Psoas muscle (tissue), 8 donors: ENCODE measurements around the gene EPHB2. TPM values are rescaled to one million over a fixed set of nuclear protein-coding genes. Genes with fewer than 3 reads are reported as not detected.
"Not testable (repeated sequence)": the region's sequence is repeated elsewhere in the genome, so short reads cannot be mapped to it uniquely, and the experiment has no call there.

Source experiments
- ATAC-seq, 4 donors: fragments of 200-7000 bp; cut with Tn5 transposase; one replicate each; pipeline ENCODE4 v1.9.1; 2020; ENCODE audit warnings: moderate library complexity in 3 of 4, mild to moderate bottlenecking in 2 of 4
- DNase-seq, 2 donors: peaks; one replicate each; pipeline ENCODE4 v3.0.0-alpha.2; 2020
- H3K27ac ChIP-seq: fragments of 200-600 bp; one replicate; pipeline ENCODE4 v1.8.0; 2022
- H3K27me3 ChIP-seq, 3 donors: fragments of 200-600 bp in 1 of 3; one replicate each; pipeline versions ENCODE4 v1.6.1 to v1.8.0; 2013 to 2022; ENCODE audit warnings: low read length in 2 of 3, mild to moderate bottlenecking in 2 of 3, moderate library complexity in 1 of 3; ENCODE audit not compliant: insufficient read depth in 3 of 3
- H3K36me3 ChIP-seq, 2 donors: fragments of 200-600 bp in 1 of 2; one replicate each; pipeline versions ENCODE4 v1.6.1 to v1.8.0; 2013 to 2022; ENCODE audit warnings: low read depth in 1 of 2, mild to moderate bottlenecking in 1 of 2, moderate library complexity in 1 of 2; ENCODE audit not compliant: insufficient read depth in 1 of 2
- H3K4me1 ChIP-seq: fragments of 200-600 bp; one replicate; pipeline ENCODE4 v1.8.0; 2022
- H3K4me3 ChIP-seq: fragments of 200-600 bp; one replicate; pipeline ENCODE4 v1.8.0; 2022; ENCODE audit warnings: mild to moderate bottlenecking
- H3K9me3 ChIP-seq: fragments of 200-600 bp; one replicate; pipeline ENCODE4 v1.8.0; 2022
- WGBS, 3 donors: extraction: QIAGEN DNeasy Blood & Tissue Kit; methylation state at CpG; one replicate each; pipeline versions ENCODE4 v1.1.6 to v1.1.7; 2013; 5-methylcytosine and 5-hydroxymethylcytosine counted together
- intact Hi-C, 2 donors: fragments of 100-400 bp; cut with DNase I; formaldehyde crosslinking; loops; one replicate each; pipeline versions ENCODE4 v1.11.0 to v1.14.2; 2022
- polyA plus RNA-seq, 3 donors: library from polyadenylated mRNA; stranded (reverse); fragments of 200-250 nt; gene quantifications; one replicate each; pipeline ENCODE4 v1.2.3, GENCODE V29; 2013
- total RNA-seq, 4 donors: library from RNA; stranded (reverse); fragmentation: NEBNext Ultra II Directional in 2 of 4; extraction: Animal tissue kit (Norgen Biotek cat#: 25700) in 2 of 4; gene quantifications; one replicate each; pipeline versions ENCODE4 v1.2.1 to v1.2.4, GENCODE V29; 2021 to 2023
- TF ChIP-seq, protein P1 (sequence below): fragments of 200-600 bp; IDR thresholded peaks from one replicate; pipeline ENCODE4 v1.8.0; 2022; ENCODE audit warnings: antibody characterized with exemption
- donor health status: healthy with polysubstance abuse.
- donor health status: DM: no; HTN: no; CAD: no; lungs with moderate emphysema.
- donor health status: Bipolar disorder and iron deficiency.
- donor health status: healthy.
- donor health status: DM: yes; HTN: yes; CAD: no.
- donor health status: DM: no; HTN: no; CAD: no.
- donor health status: DM: no; HTN: no; CAD: no.
- donor health status: DM: yes; HTN: yes; CAD: no.

Gene EPHB2
- total and polyA plus RNA-seq, 7 donors: 0.06 to 2.1 (median 0.48) TPM; not detected in 1

DNA sequence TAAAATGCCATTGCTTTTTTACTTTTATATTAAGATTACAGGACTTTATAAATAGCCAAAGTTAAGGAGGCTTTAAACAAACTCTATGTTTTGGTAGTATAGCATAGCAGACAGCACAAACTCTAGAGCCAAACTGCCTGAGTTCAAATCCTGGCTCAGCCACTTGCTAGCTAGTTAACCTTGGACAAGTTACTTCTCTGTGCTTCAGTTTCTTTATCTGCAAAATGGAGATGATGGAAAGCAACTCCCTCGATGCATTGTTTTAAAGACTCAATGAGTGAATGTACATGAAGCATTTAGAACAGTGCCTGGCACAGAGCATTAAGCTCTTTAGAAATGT, 36.3 kb upstream of the EPHB2 start:
- Histone ChIP-seq H3K4me3 (no peak overlapping the region), H3K4me1 (no peaks in the 10 kb centered on the region), H3K9me3 (no peaks in the 10 kb centered on the region), H3K27ac (no peak overlapping the region), H3K36me3 (no peaks in the 10 kb centered on the region), H3K27me3 (peaks cover 0 to 73% (median 16%) of the 10 kb centered on the region in 3 donors)
- WGBS, 3 donors: 50 to 55% (median 53%) methylated on average over 1 of the region's 1 CpG
- TF ChIP-seq, protein P1, sequence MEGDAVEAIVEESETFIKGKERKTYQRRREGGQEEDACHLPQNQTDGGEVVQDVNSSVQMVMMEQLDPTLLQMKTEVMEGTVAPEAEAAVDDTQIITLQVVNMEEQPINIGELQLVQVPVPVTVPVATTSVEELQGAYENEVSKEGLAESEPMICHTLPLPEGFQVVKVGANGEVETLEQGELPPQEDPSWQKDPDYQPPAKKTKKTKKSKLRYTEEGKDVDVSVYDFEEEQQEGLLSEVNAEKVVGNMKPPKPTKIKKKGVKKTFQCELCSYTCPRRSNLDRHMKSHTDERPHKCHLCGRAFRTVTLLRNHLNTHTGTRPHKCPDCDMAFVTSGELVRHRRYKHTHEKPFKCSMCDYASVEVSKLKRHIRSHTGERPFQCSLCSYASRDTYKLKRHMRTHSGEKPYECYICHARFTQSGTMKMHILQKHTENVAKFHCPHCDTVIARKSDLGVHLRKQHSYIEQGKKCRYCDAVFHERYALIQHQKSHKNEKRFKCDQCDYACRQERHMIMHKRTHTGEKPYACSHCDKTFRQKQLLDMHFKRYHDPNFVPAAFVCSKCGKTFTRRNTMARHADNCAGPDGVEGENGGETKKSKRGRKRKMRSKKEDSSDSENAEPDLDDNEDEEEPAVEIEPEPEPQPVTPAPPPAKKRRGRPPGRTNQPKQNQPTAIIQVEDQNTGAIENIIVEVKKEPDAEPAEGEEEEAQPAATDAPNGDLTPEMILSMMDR: no peak
- no peak for DNase-seq
- intact Hi-C loops: no loop called here
- ATAC-seq: no peak

DNA sequence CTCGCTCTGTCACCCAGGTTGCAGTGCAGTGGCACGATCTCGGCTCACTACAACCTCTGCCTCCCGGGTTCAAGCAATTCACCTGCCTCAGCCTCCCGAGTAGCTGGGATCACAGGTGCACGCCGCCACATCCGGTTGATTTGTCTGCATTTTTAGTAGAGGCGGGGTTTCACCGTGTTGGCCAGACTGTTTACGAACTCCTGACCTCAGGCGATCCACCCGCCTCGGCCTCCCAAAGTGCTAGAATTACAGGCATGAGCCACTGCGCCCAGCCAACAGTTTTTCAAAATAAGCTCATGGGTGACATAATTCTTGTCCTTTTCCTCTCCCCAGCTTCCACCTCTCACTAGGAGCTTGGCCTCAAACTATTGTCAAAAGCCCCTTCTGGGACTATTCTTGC, 34.5 kb upstream of the EPHB2 start:
- H3K4me1 ChIP-seq, H3K27ac ChIP-seq, ATAC-seq, intact Hi-C loops, H3K36me3 ChIP-seq, H3K9me3 ChIP-seq, DNase-seq, H3K4me3 ChIP-seq: not testable (repeated sequence)
- H3K27me3 ChIP-seq: peaks cover 0 to 59% (median 13%) of the 10 kb centered on the region in 3 donors
- WGBS, 3 donors: 74 to 79% (median 75%) methylated on average over 15 of the region's 15 CpGs

DNA sequence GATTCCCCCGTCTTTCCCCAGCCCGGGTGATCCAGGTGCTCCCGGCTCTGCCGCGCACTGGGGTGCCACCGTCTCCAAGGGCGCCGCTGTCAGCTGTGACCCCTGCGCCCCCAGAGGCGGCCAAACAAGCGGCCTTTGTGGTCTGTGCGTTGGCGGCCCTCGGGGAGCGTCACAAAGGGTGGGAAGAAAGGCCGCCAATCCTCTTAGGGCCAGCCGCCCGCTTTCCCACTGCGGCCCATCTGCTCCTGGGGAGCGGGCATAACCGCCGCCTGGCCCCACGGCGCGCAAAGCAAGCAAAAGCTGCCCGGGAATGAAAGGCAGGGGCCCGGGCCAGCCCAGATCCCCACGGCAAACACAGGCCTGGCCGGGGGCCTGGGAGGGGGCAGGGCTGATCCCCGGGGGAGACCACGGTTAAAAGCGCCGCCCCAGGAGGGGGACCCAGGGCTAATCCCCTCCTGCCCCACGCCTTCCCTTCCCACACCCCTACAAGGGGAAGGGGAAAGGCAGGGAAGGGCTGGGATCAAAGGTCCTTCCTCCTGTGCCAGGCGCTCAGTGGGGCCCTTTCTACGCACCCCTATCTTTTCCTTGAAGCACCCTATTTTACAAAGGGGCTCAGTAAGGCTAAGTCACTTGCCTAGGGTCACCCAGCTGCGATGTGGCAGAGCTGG, 33.6 kb upstream of the EPHB2 start:
- Histone ChIP-seq H3K9me3 (no peaks in the 10 kb centered on the region), H3K36me3 (no peaks in the 10 kb centered on the region), H3K27me3 (peaks cover 0 to 50% (median 7%) of the 10 kb centered on the region in 3 donors), H3K27ac (no peak overlapping the region), H3K4me3 (no peak overlapping the region), H3K4me1 (no peaks in the 10 kb centered on the region)
- WGBS, 3 donors: 65 to 71% (median 70%) methylated on average over 33 to 37 of the region's 37 CpGs
- no peak for DNase-seq
- ATAC-seq: no peak
- TF ChIP-seq, protein P1: no peak
- intact Hi-C loops: no loop called here

DNA sequence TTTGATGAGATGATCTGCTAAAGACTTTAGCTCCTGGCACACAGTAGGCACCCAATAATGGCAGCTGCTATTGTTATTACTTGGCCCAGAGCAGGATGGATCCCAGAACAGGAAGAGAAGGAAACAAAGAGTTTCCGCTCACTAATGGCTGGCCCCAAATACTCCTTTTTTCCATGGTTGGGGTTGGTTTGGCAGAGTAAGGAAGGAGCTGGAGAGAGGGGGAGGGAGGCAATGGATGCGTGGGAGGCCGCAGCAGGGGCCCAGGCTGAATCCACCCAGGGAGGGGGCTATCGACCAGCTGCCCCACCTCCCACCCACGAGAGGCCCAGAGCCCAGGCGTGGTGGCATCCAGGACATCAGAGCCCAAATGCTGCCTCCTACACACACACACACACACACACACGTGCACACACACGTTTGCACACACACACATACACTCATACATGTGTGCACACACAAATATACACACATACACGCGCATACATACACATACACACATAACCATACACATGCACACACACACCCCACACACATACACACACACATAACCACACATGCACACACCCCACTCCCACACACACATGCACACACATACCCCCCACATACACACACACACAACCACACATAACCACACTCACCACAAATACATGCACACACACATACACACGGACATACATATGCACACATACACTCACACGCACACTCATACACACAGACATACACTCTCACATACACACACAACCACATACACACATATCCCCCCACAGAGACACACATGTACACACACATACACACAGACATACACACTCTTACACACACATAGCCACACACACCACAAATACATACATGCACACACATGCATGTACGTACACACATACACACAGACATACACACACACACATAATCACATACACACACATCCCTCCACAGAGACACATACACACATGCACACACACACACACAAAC, 32.4 kb upstream of the EPHB2 start:
- TF ChIP-seq, protein P1: no peak
- intact Hi-C loops: no loop called here
- DNase-seq (no peak), ATAC-seq (no peak)
- no peaks in the 10 kb centered on the region for H3K4me1 ChIP-seq
- 60 to 72% (median 67%) methylated on average over 13 of the region's 13 CpGs for WGBS, 3 donors
- H3K27ac ChIP-seq: no peak overlapping the region
- H3K27me3 ChIP-seq: peaks cover 0 to 48% (median 6%) of the 10 kb centered on the region in 3 donors
- no peaks in the 10 kb centered on the region for H3K36me3 ChIP-seq
- H3K4me3 ChIP-seq: no peak overlapping the region
- no peaks in the 10 kb centered on the region for H3K9me3 ChIP-seq

DNA sequence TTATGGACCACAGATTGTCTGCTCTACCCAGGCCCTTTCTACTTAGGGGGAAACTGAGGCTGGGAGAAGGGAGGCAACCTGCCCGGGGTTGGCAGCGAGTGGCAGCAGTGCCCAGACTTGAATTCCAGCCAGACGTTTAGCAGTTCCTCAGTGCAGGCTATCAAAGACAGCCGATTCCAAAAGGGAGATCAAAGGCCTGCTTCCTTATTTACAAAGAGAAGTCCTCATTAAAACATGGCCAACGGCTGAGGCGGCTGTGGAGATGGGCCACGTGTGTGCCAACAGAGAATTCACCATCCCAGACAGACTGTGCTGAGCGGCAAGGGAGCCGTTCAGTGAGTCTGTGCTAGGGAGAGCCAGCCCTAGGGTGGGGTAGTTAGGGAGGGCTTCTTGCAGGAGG, 29.9 kb upstream of the EPHB2 start:
- no peaks in the 10 kb centered on the region for H3K4me1 ChIP-seq
- TF ChIP-seq, protein P1: no peak
- H3K36me3 ChIP-seq: no peaks in the 10 kb centered on the region
- no peaks in the 10 kb centered on the region for H3K9me3 ChIP-seq
- DNase-seq (no peak), ATAC-seq (no peak)
- no peak overlapping the region for H3K4me3 ChIP-seq
- no peak overlapping the region for H3K27ac ChIP-seq
- intact Hi-C loops: no loop called here
- peaks cover 0 to 42% (median 11%) of the 10 kb centered on the region in 3 donors for H3K27me3 ChIP-seq
- WGBS, 3 donors: 50 to 64% (median 55%) methylated on average over 9 of the region's 9 CpGs
